Measurements from ENCODE around the gene SLC15A1. TPM values are rescaled to one million over a fixed set of nuclear protein-coding genes. Genes with fewer than 3 reads are reported as not detected.

SLC15A1 gene
- total RNA-seq, 2 donors from 2014 or later = 0.34 to 1.3 TPM

DNA sequence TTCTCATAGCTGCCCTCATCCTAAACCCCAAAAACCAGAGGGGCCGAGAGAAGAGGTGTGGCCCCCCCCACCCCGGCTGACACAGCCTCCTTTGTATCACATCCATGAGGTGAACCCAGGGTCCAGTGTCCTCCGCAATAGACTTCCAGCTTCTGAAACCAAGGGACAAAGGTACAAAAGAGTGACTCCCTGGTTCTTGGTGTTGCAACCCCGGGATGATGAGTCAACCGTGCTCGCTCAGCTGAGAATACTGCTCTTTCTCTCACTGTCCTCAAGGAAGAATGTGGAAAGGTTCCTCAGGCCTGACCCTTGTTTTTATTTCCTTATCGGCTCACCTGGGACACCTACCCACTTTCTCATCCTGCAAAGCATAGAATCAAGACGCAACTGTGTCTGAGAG is 5.5 kb downstream of the SLC15A1 start:
- no peak for DNase-seq (ENCODE audit: low spot score)
- intact Hi-C loops (cut with DNase I) = no loop called here
- H3K9me3 ChIP-seq = no peaks in the 10 kb centered on the region
- H3K27ac ChIP-seq = no peak overlapping the region
- WGBS = 97% methylated on average over 8 of the region's 8 CpGs
- no peaks in the 10 kb centered on the region for H3K4me1 ChIP-seq (replicated peaks)
- no peak overlapping the region for H3K4me3 ChIP-seq
- TF ChIP-seq POLR2AphosphoS5 (IDR thresholded peaks at IDR 0.05) = no peak
- no peaks in the 10 kb centered on the region for H3K27me3 ChIP-seq (replicated peaks; ENCODE audit: insufficient read depth)
- no peaks in the 10 kb centered on the region for H3K36me3 ChIP-seq

DNA sequence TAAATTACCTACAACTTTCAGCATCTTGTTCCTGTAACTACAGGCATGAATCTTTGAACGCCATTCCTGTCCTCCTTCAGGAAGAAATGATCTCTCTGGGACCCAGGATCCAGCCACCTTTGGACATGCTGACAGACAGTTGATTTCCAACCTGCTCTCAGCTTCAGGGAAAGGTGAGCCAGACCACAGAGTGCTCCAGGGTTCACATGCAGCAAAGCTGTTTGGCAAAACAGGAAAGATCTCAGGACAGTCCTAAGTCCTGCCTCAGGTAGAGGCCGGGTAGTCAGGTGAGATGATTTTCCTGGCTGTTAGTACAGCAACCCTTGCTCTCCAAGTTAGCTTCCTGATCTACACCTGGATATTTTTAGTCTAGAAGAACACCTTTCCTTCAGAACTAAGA is 9.1 kb downstream of the SLC15A1 start:
- TF ChIP-seq POLR2A (IDR thresholded peaks at IDR 0.05) = no peak
- TF ChIP-seq POLR2AphosphoS5 (IDR thresholded peaks at IDR 0.05) = no peak
- TF ChIP-seq, protein P1, sequence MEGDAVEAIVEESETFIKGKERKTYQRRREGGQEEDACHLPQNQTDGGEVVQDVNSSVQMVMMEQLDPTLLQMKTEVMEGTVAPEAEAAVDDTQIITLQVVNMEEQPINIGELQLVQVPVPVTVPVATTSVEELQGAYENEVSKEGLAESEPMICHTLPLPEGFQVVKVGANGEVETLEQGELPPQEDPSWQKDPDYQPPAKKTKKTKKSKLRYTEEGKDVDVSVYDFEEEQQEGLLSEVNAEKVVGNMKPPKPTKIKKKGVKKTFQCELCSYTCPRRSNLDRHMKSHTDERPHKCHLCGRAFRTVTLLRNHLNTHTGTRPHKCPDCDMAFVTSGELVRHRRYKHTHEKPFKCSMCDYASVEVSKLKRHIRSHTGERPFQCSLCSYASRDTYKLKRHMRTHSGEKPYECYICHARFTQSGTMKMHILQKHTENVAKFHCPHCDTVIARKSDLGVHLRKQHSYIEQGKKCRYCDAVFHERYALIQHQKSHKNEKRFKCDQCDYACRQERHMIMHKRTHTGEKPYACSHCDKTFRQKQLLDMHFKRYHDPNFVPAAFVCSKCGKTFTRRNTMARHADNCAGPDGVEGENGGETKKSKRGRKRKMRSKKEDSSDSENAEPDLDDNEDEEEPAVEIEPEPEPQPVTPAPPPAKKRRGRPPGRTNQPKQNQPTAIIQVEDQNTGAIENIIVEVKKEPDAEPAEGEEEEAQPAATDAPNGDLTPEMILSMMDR (IDR thresholded peaks at IDR 0.05) = no peak
- no peaks in the 10 kb centered on the region for H3K36me3 ChIP-seq
- H3K27ac ChIP-seq = no peak overlapping the region
- intact Hi-C loops (cut with DNase I) = no loop called here
- H3K27me3 ChIP-seq (replicated peaks; ENCODE audit: insufficient read depth) = no peaks in the 10 kb centered on the region
- H3K4me3 ChIP-seq = no peak overlapping the region
- DNase-seq (ENCODE audit: low spot score) = no peak
- WGBS = 82% methylated on average over 2 of the region's 2 CpGs
- no peaks in the 10 kb centered on the region for H3K4me1 ChIP-seq (replicated peaks)
- H3K9me3 ChIP-seq = no peaks in the 10 kb centered on the region

DNA sequence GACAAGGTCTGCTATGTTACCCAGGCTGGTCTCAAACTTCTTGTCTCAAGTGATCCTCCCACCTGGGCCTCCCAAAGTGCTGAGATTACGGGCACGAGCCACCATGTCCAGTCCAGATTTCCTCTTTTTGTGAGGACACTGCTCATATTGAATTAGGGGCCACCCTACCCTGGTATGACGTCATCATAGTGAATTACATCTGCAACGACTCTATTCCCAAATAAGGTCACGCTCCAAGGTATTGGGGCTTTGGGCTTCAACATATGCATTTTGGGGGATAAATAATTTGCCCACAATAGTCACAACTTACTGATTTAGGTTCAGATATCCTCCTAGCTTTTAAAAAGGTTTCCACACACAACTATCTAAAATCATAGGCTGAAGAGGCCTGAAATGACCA is 9.5 kb downstream of the SLC15A1 start:
- Histone ChIP-seq H3K27ac (no peak overlapping the region), H3K27me3 (replicated peaks; ENCODE audit: insufficient read depth) (no peaks in the 10 kb centered on the region), H3K4me3 (no peak overlapping the region), H3K9me3 (no peaks in the 10 kb centered on the region), H3K4me1 (replicated peaks) (no peaks in the 10 kb centered on the region), H3K36me3 (no peaks in the 10 kb centered on the region)
- 94% methylated on average over 5 of the region's 5 CpGs for WGBS
- DNase-seq (ENCODE audit: low spot score) = no peak
- intact Hi-C loops (cut with DNase I) = no loop called here
- TF ChIP-seq POLR2AphosphoS5 (IDR thresholded peaks at IDR 0.05) (no peak), POLR2A (IDR thresholded peaks at IDR 0.05) (no peak)
- TF ChIP-seq, protein P1 (IDR thresholded peaks at IDR 0.05) = no peak

DNA sequence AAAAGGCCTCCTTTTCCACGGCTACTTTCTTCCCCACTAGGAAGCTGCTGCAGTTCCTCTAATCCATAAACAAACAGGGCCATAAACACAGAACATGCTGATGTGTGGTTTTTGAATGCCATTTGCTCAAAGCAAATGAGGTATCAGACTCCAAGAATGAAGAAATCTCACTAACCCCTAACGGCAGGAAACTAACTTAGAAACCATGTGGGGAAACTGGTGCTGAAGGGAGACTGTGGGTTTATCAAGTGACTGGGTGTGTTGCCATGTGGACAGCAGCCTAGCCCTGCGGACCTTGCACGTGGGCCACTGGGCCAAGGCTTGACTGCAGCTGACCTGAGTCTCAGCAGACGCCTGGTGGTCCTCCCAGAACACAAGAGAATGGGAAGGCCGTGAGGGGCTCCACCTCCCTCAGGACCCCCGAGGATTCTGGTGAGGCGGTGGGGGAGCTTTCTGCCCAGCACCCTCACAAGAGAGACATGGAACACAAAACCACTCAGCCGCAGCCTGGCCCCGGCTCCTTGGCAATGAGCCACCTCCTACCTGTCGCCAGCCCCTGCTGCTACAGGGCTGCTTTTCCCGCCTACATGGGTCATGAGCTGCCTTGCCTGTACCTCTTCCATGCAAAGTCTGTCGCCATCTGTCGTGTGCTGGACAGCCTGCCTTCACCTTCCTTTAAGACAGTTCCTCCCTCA is 10.6 kb downstream of the SLC15A1 start:
- intact Hi-C loops (cut with DNase I) = no loop called here
- H3K36me3 ChIP-seq = no peaks in the 10 kb centered on the region
- no peaks in the 10 kb centered on the region for H3K27me3 ChIP-seq (replicated peaks; ENCODE audit: insufficient read depth)
- no peaks in the 10 kb centered on the region for H3K4me1 ChIP-seq (replicated peaks)
- 77% methylated on average over 14 of the region's 14 CpGs for WGBS
- H3K27ac ChIP-seq = no peak overlapping the region
- no peak for TF ChIP-seq POLR2A (IDR thresholded peaks at IDR 0.05)
- TF ChIP-seq, protein P1 (IDR thresholded peaks at IDR 0.05) = no peak
- H3K4me3 ChIP-seq = no peak overlapping the region
- DNase-seq (ENCODE audit: low spot score) = no peak
- no peaks in the 10 kb centered on the region for H3K9me3 ChIP-seq

DNA sequence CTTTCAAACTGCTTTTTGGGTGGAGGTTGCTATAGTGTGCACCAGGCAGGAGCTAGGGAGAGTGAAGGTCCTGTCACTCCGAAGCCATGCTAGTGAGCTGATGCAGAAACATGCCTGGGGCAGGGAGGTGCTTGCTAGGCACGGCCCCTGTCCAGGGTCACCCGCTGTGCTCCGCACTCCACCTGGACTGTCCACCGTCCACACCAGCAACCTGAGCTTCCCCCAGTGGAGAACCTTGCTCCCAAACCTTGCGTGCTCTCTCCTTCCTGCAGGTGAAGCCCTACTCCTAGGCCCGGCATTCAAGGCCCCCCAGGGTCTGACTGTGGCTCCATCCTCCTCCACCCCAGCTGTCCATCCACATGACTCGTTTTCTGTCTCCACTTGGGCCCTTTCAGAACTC is 12.3 kb downstream of the SLC15A1 start:
- no peak overlapping the region for H3K4me3 ChIP-seq
- DNase-seq (ENCODE audit: low spot score) = no peak
- no peaks in the 10 kb centered on the region for H3K9me3 ChIP-seq
- TF ChIP-seq, protein P1 (IDR thresholded peaks at IDR 0.05) = no peak
- TF ChIP-seq POLR2A (IDR thresholded peaks at IDR 0.05) (no peak), POLR2AphosphoS5 (IDR thresholded peaks at IDR 0.05) (no peak)
- no peaks in the 10 kb centered on the region for H3K4me1 ChIP-seq (replicated peaks)
- H3K36me3 ChIP-seq = no peaks in the 10 kb centered on the region
- intact Hi-C loops (cut with DNase I) = no loop called here
- no peak overlapping the region for H3K27ac ChIP-seq
- 91% methylated on average over 8 of the region's 8 CpGs for WGBS
- H3K27me3 ChIP-seq (replicated peaks; ENCODE audit: insufficient read depth) = no peaks in the 10 kb centered on the region
